HEK293T (cell line): ENCODE data around the gene TAC3.

Source experiments
- CTCF ChIA-PET: fragments of 350-600 bp; formaldehyde crosslinking; extraction: SDS; loops from one replicate; lab custom pipeline; 2021; ENCODE audit warnings: antibody characterized with exemption, inconsistent platforms; lab: Yijun Ruan, JAX
- POLR2A ChIA-PET: fragments of 350-600 bp; formaldehyde crosslinking; extraction: SDS; loops from one replicate; lab custom pipeline; 2020; ENCODE audit warnings: antibody characterized with exemption, inconsistent platforms; lab: Yijun Ruan, JAX
- DNase-seq: peaks from one replicate; pipeline ENCODE4 v3.0.0; 2012; ENCODE audit warnings: mixed read lengths; ENCODE audit errors: extremely low spot score
- ARNT ChIP-seq: fragments of 450-650 bp; IDR thresholded peaks from 2 replicates; pipeline ENCODE4 v1.6.1; 2017; ENCODE audit warnings: mild to moderate bottlenecking
- BHLHE40 ChIP-seq: fragments of 450-650 bp; IDR thresholded peaks from 2 replicates; pipeline ENCODE4 v1.6.1; 2016; ENCODE audit warnings: mild to moderate bottlenecking, moderate library complexity, borderline replicate concordance
- CTBP1 ChIP-seq: fragments of 450-650 bp; IDR thresholded peaks from 2 replicates; pipeline ENCODE4 v1.6.1; 2016; ENCODE audit warnings: borderline replicate concordance
- ELF4 ChIP-seq: fragments of 450-650 bp; IDR thresholded peaks from 2 replicates; pipeline ENCODE4 v1.6.1; 2017; ENCODE audit warnings: antibody characterized with exemption
- FOXA1 ChIP-seq: fragments of 450-650 bp; IDR thresholded peaks from 2 replicates; pipeline ENCODE4 v1.6.1; 2016; ENCODE audit warnings: mild to moderate bottlenecking
- FOXK2 ChIP-seq: fragments of 450-650 bp; IDR thresholded peaks from 2 replicates; pipeline ENCODE4 v1.6.1; 2016; ENCODE audit warnings: mild to moderate bottlenecking
- FOXM1 ChIP-seq: fragments of 450-650 bp; IDR thresholded peaks from 2 replicates; pipeline ENCODE4 v1.6.1; 2017; ENCODE audit warnings: mild to moderate bottlenecking, borderline replicate concordance
- HDGF ChIP-seq: fragments of 450-650 bp; IDR thresholded peaks from 2 replicates; pipeline ENCODE4 v1.6.1; 2017; ENCODE audit warnings: antibody characterized with exemption, borderline replicate concordance
- L3MBTL2 ChIP-seq: fragments of 450-650 bp; conservative IDR thresholded peaks from 2 replicates; pipeline ENCODE4 v1.6.1; 2016; ENCODE audit warnings: mild to moderate bottlenecking
- LEF1 ChIP-seq: fragments of 450-650 bp; IDR thresholded peaks from 2 replicates; pipeline ENCODE4 v1.6.1; 2017; ENCODE audit warnings: mild to moderate bottlenecking, borderline replicate concordance
- NFRKB ChIP-seq: fragments of 450-650 bp; IDR thresholded peaks from 2 replicates; pipeline ENCODE4 v1.6.1; 2016; ENCODE audit warnings: mild to moderate bottlenecking, moderate library complexity
- SP1 ChIP-seq: fragments of 450-650 bp; IDR thresholded peaks from 2 replicates; pipeline ENCODE4 v1.6.1; 2017
- SUZ12 ChIP-seq: fragments of 450-650 bp; IDR thresholded peaks from 2 replicates; pipeline ENCODE4 v1.6.1; 2016; ENCODE audit warnings: mild to moderate bottlenecking
- TARDBP ChIP-seq: fragments of 450-650 bp; IDR thresholded peaks from 2 replicates; pipeline ENCODE4 v1.6.1; 2016
- ZNF384 ChIP-seq: fragments of 450-650 bp; IDR thresholded peaks from 2 replicates; pipeline ENCODE4 v1.6.1; 2016
- TF ChIP-seq, protein P1 (sequence below): fragments of 450-650 bp; IDR thresholded peaks from 2 replicates; pipeline ENCODE4 v1.6.1; 2016

The TAC3 gene

DNA sequence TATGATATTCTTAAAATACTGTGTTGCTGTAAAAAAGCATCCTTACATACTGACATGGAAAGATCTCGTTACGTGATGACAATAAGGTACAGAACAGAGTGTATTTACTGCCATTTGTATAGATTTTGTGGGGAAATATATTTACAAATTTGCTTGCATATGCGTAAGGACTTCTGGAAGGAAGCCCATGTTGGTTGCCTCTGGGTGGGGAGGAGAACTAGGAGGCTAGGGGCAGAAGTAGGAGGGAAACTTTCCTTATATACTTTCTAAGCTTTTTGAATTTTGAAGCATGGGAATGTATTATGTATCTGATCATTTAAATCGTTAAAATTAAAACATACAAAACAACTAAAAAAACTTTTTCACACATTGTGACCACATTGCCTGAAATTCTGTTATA is 23.9 kb upstream of the TAC3 start:
- TF ChIP-seq ELF4: no peak
- no peak for TF ChIP-seq TARDBP
- no peak for TF ChIP-seq LEF1
- no peak for TF ChIP-seq SP1
- TF ChIP-seq, protein P1, sequence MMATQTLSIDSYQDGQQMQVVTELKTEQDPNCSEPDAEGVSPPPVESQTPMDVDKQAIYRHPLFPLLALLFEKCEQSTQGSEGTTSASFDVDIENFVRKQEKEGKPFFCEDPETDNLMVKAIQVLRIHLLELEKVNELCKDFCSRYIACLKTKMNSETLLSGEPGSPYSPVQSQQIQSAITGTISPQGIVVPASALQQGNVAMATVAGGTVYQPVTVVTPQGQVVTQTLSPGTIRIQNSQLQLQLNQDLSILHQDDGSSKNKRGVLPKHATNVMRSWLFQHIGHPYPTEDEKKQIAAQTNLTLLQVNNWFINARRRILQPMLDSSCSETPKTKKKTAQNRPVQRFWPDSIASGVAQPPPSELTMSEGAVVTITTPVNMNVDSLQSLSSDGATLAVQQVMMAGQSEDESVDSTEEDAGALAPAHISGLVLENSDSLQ: no peak
- POLR2A ChIA-PET: interaction anchor here (0.9 to 1.7 kb wide), 2 partner anchors 12 to 39 kb away, joined by 3 to 5 read pairs; partner anchors contain the start of gene NEMP1
- CTCF ChIA-PET: interaction anchor here (1.1 kb wide), 1 partner anchor 9 kb away, joined by 3 read pairs; no protein-coding TSS in a partner anchor
- DNase-seq: no peak

DNA sequence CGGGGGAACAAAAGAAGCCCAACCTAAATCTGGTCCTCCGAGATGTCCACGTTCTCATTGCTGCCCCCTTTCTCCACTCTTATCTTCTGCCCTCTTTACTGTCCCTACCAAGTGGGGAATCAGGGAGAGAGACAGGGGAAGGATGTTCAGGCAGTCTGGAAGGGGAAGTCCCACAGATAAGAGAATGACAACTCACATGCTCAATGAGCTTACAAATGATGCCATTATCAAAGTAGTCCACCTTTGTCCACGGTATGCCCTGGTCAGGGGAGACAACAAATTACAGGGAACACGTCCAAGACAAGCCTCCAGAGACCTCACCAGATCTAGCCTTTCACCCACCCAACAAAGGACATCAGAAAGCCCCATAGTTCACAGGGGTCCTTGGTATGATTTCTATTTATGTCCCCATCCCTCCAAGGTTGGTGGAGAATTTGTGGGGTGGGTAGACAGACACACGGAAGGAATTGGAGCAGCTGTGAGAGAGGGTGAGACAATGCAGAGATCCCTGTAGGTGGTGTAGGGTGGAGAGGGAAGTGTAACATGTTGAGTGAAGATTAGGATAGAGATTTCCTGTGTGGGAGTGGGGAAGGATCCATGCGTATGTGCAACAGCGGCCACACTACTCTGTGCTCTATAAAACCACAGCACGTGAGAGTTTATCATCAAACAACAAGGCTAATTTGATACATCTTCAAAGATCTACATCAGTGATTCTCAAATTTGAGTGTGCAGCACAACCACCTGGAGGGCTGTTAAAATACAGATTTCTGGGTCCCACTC is 22.9 kb upstream of the TAC3 start:
- TF ChIP-seq TARDBP (no peak), FOXM1 (no peak), ELF4 (no peak), HDGF (no peak), FOXA1 (no peak), ARNT (no peak), FOXK2 (no peak), SUZ12 (no peak), ZNF384 (no peak), NFRKB (no peak), CTBP1 (no peak), SP1 (no peak), LEF1 (no peak), L3MBTL2 (no peak)
- TF ChIP-seq, protein P1: no peak
- DNase-seq: no peak
- POLR2A ChIA-PET: no interaction called here
- CTCF ChIA-PET: no interaction called here

DNA sequence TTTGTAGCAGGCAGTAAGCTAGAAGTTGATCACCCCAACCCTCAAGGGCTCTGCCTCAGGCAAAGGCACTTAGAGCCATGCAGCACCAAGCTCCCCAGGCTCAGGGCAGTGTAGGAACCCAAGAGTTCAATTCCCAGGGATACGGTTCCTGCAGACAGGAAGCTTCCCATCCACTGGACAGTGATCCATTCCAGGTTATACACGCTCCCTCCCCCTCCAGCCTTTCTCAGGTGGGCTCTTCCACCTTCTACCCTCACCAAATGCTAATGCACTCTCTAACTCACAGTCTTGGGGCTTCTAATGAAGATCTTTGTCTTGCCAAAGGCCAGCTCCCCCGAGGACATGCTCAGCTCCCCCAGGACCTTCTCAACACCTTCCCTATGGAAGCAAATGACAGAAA is 20.9 kb upstream of the TAC3 start:
- TF ChIP-seq SUZ12 (no peak), FOXK2 (no peak), SP1 (no peak), ZNF384 (no peak), FOXM1 (no peak), LEF1 (no peak), BHLHE40 (no peak), NFRKB (no peak), CTBP1 (no peak), ARNT (no peak), HDGF (no peak), L3MBTL2 (no peak), TARDBP (no peak), FOXA1 (no peak), ELF4 (no peak)
- TF ChIP-seq, protein P1: no peak
- DNase-seq: no peak
- CTCF ChIA-PET: no interaction called here
- POLR2A ChIA-PET: interaction anchor here (1.4 kb wide), 1 partner anchor 13 kb away, joined by 3 read pairs; the partner anchor contains the start of gene MYO1A

DNA sequence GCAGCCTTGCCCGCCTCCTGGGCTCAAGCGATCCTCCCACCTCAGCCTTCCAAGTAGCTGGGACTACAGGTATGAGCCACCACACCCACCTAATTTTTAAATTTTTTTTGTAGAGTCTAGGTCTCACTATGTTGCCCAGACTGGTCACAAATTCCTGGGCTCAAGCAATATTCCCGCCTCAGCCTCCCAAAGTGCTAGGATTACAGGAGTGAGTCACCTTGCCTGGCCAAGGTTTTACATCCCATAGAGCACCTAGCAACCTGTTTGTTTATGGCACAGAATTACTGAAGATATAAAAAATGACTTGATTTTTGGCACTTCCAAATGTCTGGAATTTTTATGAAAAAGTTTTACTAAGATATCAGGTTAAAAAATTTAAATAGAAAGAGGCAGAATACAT is 17.1 kb upstream of the TAC3 start:
- POLR2A ChIA-PET: interaction anchor here (1.0 kb wide), 1 partner anchor 78 kb away, joined by 4 read pairs; the partner anchor contains the start of gene STAT6
- TF ChIP-seq SP1 (no peak), SUZ12 (no peak), CTBP1 (no peak), ARNT (no peak), BHLHE40 (no peak), TARDBP (no peak), FOXA1 (no peak), NFRKB (no peak), LEF1 (no peak), L3MBTL2 (no peak), ELF4 (no peak), FOXK2 (no peak)
- DNase-seq: no peak
- CTCF ChIA-PET: no interaction called here

DNA sequence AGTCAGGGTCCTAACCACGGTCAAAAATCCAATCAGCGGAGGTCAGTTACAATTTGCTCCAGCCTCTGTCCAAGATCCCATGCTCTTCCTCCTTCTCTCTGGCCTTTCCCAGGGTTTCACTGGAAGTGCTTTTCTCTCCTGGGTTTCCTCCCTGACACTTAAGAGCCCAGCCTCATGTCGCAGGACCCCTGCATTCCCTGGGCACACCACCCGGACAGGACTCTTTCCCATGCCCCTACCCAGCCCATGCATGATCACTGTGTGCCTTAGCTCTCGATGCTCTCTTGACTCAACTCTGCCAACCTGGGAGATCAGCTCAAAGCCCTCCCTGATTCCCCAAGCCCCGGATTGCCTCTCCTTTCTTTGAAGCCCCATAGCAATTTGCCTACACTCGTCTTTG is 15.5 kb upstream of the TAC3 start:
- ChIA-PET POLR2A (interaction anchor here (0.9 kb wide), 1 partner anchor 80 kb away, joined by 4 read pairs; the partner anchor contains the start of gene STAT6), CTCF (interaction anchor here (1.2 to 1.5 kb wide), 3 partner anchors 23 to 60 kb away, joined by 3 to 5 read pairs (median 3); no protein-coding TSS in a partner anchor)
- TF ChIP-seq ARNT (no peak), L3MBTL2 (no peak), BHLHE40 (no peak), LEF1 (no peak), TARDBP (no peak), FOXK2 (no peak), ZNF384 (no peak)
- DNase-seq: no peak

DNA sequence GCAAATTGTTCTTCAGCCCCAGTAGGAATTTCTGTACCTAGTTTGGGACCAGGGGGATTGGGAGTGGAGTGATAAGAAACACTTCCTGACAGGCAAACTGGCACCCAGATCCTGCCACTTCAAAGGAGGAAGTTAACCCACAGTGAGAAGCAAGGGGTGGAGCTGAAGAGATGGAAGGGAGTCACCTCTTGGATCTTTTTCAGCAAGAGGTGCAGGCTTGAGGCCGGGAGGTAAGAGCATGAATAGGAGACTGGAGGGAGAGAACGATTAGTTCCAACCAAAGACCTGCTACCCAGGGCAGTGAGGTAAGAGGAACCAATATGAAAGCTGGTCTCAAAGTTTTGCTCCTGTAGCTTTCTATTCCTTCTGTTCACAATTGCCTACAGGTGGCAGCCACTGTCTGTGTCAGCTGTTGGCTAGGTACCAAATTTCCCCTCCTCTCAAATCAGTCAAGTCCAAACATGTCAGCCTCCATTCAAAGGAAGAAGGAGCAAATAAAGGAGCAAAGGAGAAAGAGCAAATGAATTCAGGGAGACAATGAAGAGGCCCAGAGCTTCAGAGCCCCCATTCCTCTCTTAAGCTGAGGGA is 14.9 kb upstream of the TAC3 start:
- no peak for DNase-seq

More for the DNA sequence above, 14.9 kb upstream of the TAC3 start:
- CTCF ChIA-PET: interaction anchor here (1.2 to 1.5 kb wide), 3 partner anchors 22 to 61 kb away, joined by 3 to 5 read pairs (median 3); no protein-coding TSS in a partner anchor
- TF ChIP-seq FOXM1: no peak
- no peak for TF ChIP-seq TARDBP
- TF ChIP-seq SUZ12: no peak
- TF ChIP-seq ZNF384: no peak
- TF ChIP-seq NFRKB: no peak
- TF ChIP-seq HDGF: no peak
- no peak for TF ChIP-seq FOXA1
- no peak for TF ChIP-seq FOXK2
- no peak for TF ChIP-seq LEF1
- no peak for TF ChIP-seq BHLHE40
- TF ChIP-seq, protein P1: no peak
- no peak for TF ChIP-seq L3MBTL2
- TF ChIP-seq CTBP1: no peak
- TF ChIP-seq ARNT: no peak
- POLR2A ChIA-PET: interaction anchor here (0.9 kb wide), 1 partner anchor 80 kb away, joined by 4 read pairs; the partner anchor contains the start of gene STAT6
